Measurements from ENCODE around the gene PEX7. TPM values are rescaled to one million over a fixed set of nuclear protein-coding genes. Genes with fewer than 3 reads are reported as not detected.

Gene PEX7, protein sequence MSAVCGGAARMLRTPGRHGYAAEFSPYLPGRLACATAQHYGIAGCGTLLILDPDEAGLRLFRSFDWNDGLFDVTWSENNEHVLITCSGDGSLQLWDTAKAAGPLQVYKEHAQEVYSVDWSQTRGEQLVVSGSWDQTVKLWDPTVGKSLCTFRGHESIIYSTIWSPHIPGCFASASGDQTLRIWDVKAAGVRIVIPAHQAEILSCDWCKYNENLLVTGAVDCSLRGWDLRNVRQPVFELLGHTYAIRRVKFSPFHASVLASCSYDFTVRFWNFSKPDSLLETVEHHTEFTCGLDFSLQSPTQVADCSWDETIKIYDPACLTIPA
- total RNA-seq (ENCODE audit: low replicate concordance), result 9.2 and 11.8 TPM in 2 replicates

GRCh38 chr6:136822376-136823127 is at the start of gene PEX7:
PEX7 (plus strand) TSS chr6:136822592; CDS start chr6:136822666, 74 bp downstream.

DNA sequence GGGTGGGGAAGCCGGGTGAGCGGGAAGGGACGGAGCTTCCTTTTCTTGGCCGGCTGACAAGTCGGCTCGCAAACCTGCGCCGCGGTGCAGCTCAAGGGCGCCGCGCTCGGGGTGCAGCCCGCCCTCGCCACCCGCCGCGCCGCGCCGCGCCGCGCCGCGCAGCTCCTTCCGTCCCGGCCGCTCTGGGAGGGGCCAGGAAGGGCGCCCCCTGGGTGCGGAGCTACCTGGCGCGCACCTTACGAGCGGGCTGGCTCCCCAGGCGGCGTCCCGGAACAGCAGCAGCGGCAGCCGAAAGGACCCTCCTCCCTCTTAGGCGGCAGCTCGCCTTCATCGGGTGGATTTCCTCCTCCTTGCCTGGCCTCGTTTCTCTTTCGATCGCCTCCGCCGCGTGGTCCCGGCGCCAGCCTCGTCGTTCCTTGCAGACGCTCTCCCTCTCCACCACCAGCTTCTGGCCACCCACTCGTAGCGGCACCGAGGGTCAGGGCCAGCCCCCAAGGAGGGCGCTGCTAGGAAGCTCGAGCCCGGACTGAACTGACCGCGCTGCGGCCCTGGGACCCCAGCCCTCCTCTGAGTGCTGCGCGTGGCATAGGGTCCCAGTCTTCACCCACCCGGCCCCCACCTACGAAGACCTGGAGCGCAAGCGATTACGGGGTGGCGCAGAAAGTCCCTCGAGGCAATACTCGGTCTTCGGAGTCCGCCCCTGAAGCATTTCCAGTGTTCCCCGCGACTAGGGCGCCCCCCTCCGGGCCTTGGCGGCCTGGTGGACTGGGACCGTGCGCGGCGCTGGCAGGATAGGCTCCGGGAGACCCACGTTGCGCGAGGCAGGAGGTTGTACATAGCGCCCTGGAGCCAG is 29.8 kb upstream of the PEX7 start, which contains the start of gene MAP3K5:
Gene MAP3K5, minus strand, starts transcription at position 68 of the 853 bp plus-strand sequence. CDS start 320 bp downstream, outside the sequence.

DNA sequence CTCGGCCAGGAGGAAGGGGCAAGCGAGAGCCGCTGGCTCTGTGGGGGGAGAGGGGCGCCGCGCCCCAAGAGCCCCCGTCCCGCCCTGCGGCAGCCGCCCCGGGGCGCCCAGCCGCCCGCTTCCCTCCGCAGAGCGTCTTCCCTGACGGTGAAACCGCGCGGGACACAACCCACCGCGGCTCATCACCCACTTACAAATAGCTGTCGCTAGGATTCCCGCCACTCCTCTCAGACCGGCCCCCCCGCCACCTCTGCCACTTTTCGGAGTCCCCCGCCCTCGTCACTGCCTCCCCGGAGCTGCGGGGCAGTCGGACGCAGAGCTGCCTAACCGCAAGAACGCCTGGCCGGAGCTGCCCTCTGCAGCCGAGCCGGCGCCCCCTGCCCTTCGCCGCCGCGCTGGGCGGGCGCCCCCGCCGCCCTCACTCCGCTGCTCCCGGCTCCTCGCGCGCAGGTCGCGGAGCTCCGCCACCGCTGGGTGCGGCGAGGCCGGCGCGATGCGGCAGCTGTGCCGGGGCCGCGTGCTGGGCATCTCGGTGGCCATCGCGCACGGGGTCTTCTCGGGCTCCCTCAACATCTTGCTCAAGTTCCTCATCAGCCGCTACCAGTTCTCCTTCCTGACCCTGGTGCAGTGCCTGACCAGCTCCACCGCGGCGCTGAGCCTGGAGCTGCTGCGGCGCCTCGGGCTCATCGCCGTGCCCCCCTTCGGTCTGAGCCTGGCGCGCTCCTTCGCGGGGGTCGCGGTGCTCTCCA is 99.7 kb downstream of the PEX7 start, which contains the start of gene SLC35D3:
Gene SLC35D3, plus strand, starts transcription at position 366 of the 749 bp plus-strand sequence. Its CDS starts 128 bp downstream, at position 494.

Other genes starting within 250 kb of the PEX7 start
- 5.0 and 14.4 TPM in 2 replicates for gene MAP3K5, start 30.1 kb upstream of the PEX7 start, total RNA-seq (ENCODE audit: low replicate concordance)
- gene SLC35D3, start 99.7 kb downstream of the PEX7 start, total RNA-seq (ENCODE audit: low replicate concordance), result not detected in 2 replicates
- gene IL20RA, start 222.4 kb downstream of the PEX7 start, total RNA-seq (ENCODE audit: low replicate concordance), result 0.12 TPM in 1 of 2 replicates, not detected in the other

All from smooth muscle cell of the coronary artery (primary cell).